ENCODE data around the gene PPP4R3A. TPM values are rescaled to one million over a fixed set of nuclear protein-coding genes. Genes with fewer than 3 reads are reported as not detected.
"Not testable (repeated sequence)": the region's sequence is repeated elsewhere in the genome, so short reads cannot be mapped to it uniquely, and the experiment has no call there.

PPP4R3A gene
- total RNA-seq, 3 donors from 2014 or later, result 83.9 to 127 (median 98.6) TPM

GRCh38 chr14:91501951-91502930, 7.9 kb downstream of the PPP4R3A start:
- no peak overlapping the region for H3K4me3 ChIP-seq
- H3K9me3 ChIP-seq, result no peaks in the 10 kb centered on the region
- no peak overlapping the region for H3K27ac ChIP-seq
- TF ChIP-seq, protein P1, sequence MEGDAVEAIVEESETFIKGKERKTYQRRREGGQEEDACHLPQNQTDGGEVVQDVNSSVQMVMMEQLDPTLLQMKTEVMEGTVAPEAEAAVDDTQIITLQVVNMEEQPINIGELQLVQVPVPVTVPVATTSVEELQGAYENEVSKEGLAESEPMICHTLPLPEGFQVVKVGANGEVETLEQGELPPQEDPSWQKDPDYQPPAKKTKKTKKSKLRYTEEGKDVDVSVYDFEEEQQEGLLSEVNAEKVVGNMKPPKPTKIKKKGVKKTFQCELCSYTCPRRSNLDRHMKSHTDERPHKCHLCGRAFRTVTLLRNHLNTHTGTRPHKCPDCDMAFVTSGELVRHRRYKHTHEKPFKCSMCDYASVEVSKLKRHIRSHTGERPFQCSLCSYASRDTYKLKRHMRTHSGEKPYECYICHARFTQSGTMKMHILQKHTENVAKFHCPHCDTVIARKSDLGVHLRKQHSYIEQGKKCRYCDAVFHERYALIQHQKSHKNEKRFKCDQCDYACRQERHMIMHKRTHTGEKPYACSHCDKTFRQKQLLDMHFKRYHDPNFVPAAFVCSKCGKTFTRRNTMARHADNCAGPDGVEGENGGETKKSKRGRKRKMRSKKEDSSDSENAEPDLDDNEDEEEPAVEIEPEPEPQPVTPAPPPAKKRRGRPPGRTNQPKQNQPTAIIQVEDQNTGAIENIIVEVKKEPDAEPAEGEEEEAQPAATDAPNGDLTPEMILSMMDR (IDR thresholded peaks at IDR 0.05), result no peak
- TF ChIP-seq POLR2AphosphoS5 (IDR thresholded peaks at IDR 0.05), result no peak
- no peak for TF ChIP-seq POLR2A (IDR thresholded peaks at IDR 0.05)
- no peaks in the 10 kb centered on the region for H3K4me1 ChIP-seq
- H3K27me3 ChIP-seq, result no peaks in the 10 kb centered on the region
- H3K36me3 ChIP-seq, result no peaks in the 10 kb centered on the region
- intact Hi-C loops (cut with DNase I; ENCODE audit: low total_unique reads), result no loop called here
- DNase-seq (ENCODE audit: low spot score in 2 of 2), result no peak

GRCh38 chr14:91501348-91501747, 8.8 kb downstream of the PPP4R3A start:
- intact Hi-C loops (cut with DNase I; ENCODE audit: low total_unique reads), result no loop called here
- no peaks in the 10 kb centered on the region for H3K27me3 ChIP-seq
- no peak overlapping the region for H3K4me3 ChIP-seq
- no peaks in the 10 kb centered on the region for H3K36me3 ChIP-seq
- TF ChIP-seq, protein P1 (IDR thresholded peaks at IDR 0.05), result no peak
- TF ChIP-seq POLR2A (IDR thresholded peaks at IDR 0.05) (no peak), POLR2AphosphoS5 (IDR thresholded peaks at IDR 0.05) (no peak)
- DNase-seq (ENCODE audit: low spot score in 2 of 2), result no peak
- H3K27ac ChIP-seq, result no peak overlapping the region
- peaks cover 0 to 6% of the 10 kb centered on the region in 2 donors for H3K4me1 ChIP-seq
- no peaks in the 10 kb centered on the region for H3K9me3 ChIP-seq

- TF ChIP-seq POLR2A (IDR thresholded peaks at IDR 0.05), result no peak
- TF ChIP-seq, protein P1 (IDR thresholded peaks at IDR 0.05), result no peak
- TF ChIP-seq POLR2AphosphoS5 (IDR thresholded peaks at IDR 0.05), result no peak
- Histone ChIP-seq H3K27me3 (no peaks in the 10 kb centered on the region), H3K27ac (no peak overlapping the region), H3K36me3 (no peaks in the 10 kb centered on the region), H3K9me3 (no peaks in the 10 kb centered on the region), H3K4me3 (peak overlapping the region in 1 of 3 donors; percentile 7), H3K4me1 (peaks cover 0 to 6% of the 10 kb centered on the region in 2 donors)
- no peak for DNase-seq (ENCODE audit: low spot score in 2 of 2)
- intact Hi-C loops (cut with DNase I; ENCODE audit: low total_unique reads), result no loop called here
Measured at GRCh38 chr14:91496790-91497189, 13.3 kb downstream of the PPP4R3A start.

DNA sequence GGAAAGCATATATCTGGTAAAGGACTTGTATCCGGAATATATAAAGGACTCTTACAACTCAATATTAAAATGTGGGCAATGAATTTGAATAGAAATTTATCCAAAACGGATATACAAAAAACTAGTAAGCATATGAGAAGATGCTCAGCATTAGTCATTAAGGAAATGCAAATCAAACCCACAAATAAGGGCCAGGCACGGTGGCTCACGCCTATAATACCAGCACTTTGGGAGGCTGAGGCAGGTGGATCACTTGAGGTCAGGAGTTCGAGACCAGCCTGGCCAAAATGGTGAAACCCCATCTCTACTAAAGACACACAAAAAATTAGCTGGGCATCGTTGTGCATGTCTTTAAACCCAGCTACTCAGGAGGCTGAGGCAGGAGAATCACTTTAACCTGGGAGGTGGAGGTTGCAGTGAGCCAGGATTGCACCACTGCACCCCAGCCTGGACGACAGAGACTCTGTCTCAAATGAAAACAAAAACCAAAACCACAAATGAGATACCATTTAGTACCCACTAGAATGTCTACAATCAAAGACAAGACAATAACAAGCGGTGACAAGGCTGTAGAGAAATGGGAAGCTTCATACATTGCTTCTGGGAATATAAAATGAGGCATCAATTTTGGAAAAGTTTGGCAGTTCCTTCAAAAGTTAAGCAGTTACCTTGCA, 15.6 kb downstream of the PPP4R3A start:
- DNase-seq (ENCODE audit: low spot score in 2 of 2); H3K4me3 ChIP-seq; H3K27ac ChIP-seq; H3K9me3 ChIP-seq; intact Hi-C loops (cut with DNase I; ENCODE audit: low total_unique reads); H3K36me3 ChIP-seq; H3K4me1 ChIP-seq; H3K27me3 ChIP-seq: not testable (repeated sequence)

DNA sequence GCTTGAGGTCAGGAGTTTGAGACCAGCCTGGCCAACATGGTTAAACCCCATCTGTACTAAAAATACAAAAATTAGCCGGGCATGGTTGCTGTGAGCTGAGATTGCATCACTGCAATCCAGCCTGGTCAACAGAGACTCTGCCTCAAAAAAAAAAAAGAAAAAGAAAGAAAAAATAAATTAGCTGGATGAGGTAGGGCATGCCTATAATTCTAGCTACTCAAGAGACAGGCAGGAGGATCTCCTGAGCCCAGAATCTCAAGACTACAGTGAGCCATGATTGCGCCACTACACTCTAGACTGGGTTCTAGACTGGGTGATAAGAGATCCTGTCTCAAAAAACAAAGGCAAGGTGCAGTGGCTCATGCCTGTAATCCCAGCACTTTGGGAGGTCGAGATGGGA, 16.9 kb downstream of the PPP4R3A start:
- Histone ChIP-seq H3K36me3 (no peaks in the 10 kb centered on the region), H3K4me1 (peaks cover 0 to 6% of the 10 kb centered on the region in 2 donors), H3K9me3 (no peaks in the 10 kb centered on the region), H3K27ac (no peak overlapping the region), H3K4me3 (no peak overlapping the region), H3K27me3 (no peaks in the 10 kb centered on the region)
- intact Hi-C loops (cut with DNase I; ENCODE audit: low total_unique reads), result no loop called here
- TF ChIP-seq POLR2A (IDR thresholded peaks at IDR 0.05) (no peak), POLR2AphosphoS5 (IDR thresholded peaks at IDR 0.05) (no peak)
- TF ChIP-seq, protein P1 (IDR thresholded peaks at IDR 0.05), result no peak
- DNase-seq (ENCODE audit: low spot score in 2 of 2), result no peak

All from breast epithelium (tissue), 4 donors.